GM21381 (cell line): ENCODE measurements around the gene FAM186B.
"Not testable (repeated sequence)": the region's sequence is repeated elsewhere in the genome, so short reads cannot be mapped to it uniquely, and the experiment has no call there.

ENCODE experiments used
- ATAC-seq: cut with Tn5 transposase; IDR thresholded peaks from one replicate; pipeline ENCODE4 v1.9.1; 2021; ENCODE audit warnings: mild to moderate bottlenecking, moderate library complexity; ENCODE audit not compliant: unreplicated experiment

Gene FAM186B, protein sequence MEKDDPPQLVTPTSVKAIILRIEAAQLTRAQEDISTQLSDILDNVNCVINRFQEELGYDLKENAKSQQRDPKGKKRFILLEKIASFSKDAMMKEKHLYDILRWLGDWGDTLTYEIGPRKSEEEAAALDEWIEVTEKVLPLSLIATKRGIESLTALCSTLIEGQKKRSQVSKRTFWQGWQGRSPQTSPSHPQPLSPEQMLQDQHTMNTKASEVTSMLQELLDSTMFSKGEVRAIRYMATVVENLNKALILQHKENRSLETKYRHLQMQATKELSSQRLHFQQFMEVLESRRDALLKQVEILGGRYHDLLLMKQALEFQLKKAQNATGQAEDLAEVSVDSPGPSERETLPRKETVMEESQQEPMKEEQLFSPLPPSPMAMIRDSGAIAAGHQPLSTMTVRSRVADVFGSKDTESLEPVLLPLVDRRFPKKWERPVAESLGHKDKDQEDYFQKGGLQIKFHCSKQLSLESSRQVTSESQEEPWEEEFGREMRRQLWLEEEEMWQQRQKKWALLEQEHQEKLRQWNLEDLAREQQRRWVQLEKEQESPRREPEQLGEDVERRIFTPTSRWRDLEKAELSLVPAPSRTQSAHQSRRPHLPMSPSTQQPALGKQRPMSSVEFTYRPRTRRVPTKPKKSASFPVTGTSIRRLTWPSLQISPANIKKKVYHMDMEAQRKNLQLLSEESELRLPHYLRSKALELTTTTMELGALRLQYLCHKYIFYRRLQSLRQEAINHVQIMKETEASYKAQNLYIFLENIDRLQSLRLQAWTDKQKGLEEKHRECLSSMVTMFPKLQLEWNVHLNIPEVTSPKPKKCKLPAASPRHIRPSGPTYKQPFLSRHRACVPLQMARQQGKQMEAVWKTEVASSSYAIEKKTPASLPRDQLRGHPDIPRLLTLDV

DNA sequence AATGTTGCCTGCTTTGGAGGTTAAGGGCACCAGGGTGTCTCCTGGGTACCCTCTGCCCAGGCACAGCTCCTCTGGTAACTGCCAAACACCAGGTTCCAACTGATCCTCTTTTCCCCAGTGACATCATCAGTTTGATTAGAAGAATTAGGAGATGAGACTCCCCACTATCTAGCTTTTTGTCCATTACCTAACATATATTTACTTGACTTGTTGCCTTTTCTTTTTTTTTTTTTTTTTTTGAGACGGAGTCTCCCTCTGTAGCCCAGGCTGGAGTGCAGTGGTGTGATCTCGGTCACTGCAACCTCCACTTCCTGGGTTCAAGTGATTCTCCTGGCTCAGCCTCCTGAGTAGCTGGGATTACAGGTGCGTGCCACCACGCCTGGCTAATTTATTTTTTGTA lies at the start of gene FAM186B:
Gene FAM186B (minus strand): TSS at position 101 of the 400 bp plus-strand sequence. CDS start 162 bp downstream, outside the sequence.
- not testable (repeated sequence) for ATAC-seq

DNA sequence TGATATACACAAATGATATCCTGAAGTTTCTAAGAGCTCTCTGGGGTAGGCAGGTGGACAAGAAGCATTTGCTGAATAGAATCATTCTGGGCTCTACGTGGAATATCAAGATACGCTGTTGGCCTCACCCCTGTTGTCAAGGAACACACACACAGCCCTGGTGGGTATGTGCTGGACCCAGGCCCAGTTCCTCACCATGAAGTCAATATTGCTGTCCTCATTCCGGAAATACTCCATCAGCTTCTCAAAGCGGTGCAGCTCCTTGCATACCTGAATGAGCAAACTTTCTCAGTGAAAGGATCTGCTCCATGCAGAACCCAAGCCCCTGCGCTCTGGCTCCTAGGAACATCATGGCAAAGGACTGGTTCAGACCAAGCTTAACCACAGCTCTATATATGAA lies 49.3 kb upstream of the FAM186B start:
- no peak for ATAC-seq

DNA sequence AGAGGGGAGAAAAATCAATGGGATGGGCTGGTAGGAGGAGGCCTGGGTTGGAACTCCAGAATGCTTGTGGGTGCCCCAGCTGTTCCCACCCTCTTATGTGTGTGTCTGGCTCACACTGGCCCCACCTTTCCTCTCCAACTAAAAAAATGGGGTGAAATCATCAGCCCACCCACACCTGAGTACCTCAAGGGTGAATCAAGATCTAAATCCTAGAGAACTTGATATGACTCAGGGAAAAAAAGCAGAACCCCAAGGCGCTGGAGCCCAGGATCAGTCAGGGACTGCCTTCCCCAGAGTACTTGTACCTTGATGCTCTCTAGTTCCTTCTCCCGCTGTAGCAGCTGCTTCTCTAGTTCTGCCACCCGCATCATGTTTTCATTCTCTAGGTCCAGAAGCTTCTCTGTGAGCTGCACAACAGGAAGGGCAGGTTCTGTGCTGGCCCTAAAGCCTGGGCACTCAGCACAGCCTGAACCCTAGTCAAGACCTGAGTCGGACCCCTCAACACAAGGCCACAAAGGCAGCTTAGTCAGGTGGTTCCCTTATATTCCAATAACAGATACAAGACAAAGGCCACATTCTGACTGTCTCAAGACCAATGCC lies 47.6 kb upstream of the FAM186B start:
- ATAC-seq, result no peak

DNA sequence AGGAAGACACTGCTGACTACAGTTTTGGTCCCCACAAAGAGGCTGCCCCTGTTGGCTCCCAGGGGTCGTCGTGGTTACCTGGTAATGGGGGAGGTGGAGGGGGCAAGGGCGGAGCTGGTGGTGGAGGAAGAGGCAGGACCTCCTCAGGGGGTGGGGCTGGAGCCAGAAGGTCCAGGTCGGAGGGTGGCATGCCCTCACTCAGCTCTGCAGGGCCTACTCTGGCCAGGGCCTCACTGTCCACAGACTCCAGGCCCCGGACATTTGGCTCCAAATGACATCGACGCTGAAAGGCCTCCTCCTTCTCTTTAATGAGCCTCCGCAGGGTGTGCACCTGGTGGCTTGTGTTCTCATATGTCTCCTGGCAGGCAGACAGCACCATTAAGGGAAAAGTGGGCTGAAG lies 46.4 kb upstream of the FAM186B start:
- ATAC-seq, result no peak

DNA sequence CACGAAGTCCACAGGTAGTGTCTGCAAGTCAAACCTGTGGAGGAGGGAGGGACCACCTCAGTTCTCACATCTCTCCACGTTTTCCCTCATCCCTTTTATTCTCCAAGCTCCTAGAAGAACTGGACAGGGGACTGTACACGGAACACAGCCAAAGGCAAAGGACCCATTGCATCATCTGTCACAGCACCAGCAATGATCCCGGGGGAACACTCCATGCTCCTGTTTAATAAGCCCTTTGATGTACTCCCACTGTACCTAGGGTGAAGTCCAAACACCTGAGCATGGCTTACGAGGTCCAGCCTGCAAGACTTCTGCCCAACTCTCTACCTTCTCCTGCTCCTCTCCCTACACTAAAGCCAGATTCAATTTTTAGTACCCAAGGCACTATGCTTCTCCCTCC lies 44.5 kb upstream of the FAM186B start:
- no peak for ATAC-seq

DNA sequence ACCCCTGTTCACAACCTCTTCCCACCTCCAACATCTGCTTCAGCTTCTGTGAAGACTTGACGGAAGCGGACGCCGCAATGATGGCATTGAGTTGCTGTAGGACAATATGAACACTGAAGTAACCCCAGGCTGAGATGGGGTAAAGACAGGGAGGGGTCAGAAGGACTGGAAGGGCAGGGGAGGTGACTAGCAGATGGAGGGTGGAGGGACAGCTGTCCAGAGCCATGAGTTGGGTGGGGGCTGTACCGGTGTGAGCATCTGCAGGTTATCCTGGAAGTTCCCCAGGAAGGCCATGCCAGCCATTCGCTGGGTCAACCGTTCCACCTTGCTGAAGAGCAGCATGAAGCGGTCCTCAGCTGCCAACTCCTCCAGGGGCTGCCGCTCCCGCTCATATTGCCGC lies 44.0 kb upstream of the FAM186B start:
- no peak for ATAC-seq

DNA sequence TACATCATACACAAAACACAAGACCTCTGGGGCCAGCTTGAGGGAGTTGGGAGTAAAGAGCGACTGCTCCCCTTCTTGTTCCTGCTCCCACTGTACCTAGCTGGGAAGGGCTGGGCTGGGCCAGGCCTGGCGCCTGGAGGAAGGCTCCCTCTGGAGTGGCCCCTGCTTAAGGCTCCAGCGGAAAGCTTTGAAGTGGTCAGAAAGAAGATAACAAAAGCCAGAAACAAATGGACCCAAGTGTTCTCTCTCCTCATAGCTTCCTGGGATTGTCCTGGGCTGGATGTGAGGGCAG lies 43.2 kb upstream of the FAM186B start:
- ATAC-seq, result no peak

DNA sequence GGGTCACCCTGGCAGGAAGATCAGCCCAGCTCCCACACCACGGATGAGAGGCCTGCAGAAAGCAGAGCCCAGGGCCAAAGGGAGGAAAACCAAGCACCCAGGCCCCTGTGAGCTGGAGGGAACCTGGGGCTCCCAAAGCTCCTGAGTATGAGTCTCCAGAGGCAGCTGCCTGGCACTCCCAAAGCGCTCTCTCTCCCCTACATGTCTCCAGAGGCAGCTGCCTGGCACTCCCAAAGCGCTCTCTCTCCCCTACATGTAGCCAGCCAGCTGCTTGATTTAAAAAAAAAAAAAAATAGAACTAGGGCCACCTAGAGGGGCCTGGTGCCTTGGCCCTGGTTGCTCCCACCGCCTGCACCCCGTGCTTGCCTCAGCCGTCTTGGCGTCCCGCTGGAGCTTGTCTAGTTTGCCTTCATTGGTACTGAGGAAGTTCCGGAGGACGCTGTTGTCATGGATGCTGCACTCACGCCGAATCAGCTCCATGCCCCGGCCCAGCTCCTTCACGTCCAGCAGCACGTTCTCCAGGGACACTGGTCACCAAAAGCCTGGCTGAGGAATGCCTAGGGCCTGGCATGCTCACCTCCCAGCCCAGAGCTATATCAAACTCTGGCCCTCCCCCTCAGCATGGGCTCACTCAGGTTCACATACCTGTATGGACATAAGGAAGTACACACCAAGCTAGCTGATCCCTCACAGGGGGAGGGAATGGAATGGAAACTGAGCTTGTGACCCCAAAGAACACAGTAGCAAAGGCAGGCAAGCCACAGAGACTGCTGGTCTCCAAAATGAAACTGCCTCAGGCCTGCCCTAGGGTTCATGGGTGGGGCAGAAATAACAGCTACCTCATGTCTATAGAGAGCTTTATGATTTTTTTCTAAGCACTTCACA lies 42.6 kb upstream of the FAM186B start:
- no peak for ATAC-seq

DNA sequence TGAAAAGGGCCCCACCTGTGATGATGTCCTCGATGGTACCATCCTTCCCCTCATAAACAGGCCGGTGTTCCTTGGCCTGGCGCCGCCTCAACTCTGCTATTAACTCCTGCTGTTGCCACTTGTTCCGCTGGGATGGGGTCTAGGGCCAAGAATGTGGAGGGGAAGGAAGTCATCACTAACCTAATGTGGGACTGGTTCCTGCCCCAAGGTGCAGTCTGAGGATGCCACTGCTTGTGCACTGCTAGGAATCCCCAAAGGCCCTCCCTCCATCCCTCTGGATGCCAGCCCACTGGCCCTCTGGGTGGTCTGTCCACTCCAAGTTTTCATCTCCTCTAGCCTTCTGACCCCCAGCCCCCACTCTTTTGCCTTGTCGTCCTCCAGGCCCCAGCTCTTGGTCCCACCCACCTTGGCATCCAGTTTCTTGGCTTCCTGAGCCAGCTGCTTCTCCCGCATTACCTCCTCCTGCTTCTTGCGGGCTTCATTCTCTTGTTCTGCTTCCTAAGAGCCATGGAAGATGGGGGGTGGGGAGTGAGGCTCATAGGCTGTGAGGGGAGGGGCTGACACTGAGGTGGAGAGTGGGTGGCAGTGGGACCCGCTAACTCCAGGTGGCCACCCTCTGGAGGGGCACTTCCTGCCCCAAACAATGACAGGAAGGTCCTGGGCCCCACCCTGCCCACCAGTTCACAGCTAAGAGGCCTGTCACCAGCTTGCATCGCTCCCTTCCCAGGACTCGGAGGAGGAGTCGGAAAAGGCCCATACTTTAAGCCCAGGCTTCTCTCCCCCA lies 41.6 kb upstream of the FAM186B start:
- no peak for ATAC-seq

DNA sequence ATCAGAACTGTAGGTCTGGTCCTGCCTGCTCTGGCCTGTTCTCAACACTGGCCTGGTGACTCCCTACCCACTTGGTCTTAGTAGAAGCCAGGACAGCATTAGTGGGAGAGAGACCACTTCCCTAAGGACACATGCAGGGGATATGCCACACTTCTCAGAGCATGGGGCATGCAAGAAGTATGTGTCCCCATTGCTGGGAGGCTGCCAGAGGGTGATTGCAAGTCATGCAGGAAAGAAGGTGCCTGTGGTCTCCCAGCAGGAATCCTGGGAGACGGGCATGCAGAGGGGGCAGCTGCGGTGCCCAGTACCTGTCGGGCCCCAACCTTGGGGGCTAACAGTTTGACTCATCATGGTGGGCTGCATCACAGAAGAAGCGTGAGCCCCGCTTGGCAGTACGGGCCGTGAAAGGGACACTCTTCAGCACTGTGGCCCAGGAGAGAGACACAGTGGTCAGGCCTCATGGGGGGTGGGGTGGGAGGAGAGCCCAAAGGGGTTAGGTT lies 40.9 kb upstream of the FAM186B start:
- no peak for ATAC-seq

DNA sequence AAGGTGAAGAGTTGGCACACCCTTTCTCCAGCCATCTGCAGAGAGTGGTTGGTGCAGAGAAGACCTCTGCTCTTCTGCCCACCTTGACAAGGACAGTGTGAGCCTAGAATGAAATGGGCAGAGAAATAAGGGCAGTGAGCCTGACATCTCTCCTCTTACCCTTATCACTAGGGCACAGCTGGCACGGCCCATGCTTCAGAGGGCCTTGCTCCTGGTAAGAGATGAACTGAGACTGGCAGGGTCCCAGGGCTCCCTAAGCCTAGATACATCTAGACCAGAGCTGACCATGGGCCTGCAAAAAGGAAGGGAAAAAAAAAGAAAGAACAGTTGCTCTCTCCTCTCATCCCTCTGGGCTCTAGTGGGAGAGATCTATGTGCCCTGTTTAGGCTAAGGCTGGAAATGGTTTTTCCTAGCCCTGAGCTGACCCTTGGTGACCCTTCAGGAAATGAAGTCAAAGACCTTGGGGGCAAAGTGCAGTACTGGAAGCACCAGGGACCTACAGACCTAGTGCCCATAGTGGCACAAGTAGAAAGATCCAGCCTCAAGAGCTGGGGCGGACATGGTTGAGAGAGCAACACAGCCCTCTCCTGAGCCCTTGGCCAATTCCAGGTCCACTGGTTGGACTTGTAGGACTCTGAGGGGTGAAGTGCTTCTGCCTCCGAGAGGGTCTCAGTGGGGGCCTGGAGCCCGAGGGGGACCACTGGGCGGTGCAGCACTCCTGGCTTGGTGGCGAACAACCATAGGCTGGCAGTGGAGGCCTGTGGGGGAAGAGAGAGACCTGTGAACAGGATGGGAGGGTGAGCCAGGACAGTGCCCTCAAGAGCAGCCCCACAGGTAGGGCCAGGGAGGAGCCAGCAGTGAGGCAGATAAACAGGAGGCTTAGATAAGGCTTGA lies 40.0 kb upstream of the FAM186B start:
- ATAC-seq, result no peak

DNA sequence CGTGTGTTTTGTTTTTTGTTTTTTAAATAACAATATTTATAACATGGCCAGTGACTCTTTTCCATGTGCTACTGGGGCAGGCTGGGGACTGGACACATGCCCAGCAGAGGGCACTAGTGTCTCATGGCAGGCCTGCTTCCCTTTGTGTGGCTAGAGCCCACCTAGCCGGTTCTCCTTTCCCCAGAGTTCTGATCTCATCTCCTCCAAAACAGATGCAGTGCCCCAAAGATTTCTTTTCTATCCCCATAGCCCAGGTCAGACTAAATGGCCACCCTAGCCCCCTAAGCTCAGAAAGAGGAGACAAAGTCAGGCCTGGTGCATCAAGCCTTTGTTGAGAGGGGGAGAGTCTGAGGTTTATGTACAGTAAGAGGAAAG lies 39.2 kb upstream of the FAM186B start:
- no peak for ATAC-seq

DNA sequence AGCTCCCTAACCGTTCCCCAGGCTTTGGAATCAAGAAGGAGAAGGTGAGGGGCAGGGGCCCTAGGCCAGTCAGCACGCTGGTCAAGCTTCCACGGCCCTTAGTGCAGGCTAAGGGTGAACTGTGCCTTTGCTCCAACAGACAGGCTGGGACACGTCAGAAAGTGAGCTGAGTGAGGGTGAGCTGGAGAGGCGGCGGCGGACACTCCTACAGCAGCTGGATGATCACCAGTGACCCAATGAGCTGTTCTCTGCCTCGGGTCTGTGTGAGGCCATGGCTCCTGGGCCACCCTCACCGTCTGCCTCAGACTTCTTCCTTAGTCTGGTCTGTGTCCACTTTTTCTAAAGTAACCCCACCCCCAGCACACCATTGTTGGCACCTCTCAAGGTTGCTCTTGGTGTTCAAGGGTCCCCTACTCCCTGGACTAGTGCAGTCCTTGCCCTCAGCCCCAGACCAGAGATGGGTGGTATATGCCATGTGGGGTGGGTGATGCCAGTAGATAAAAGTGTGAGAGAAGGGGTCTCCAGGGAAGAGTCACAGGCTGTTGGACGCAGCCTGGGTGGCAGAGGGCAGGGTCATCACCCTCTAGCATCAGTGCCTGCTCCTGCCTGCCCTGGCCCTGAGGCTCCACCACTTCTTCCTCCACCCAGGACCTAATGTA lies 38.7 kb upstream of the FAM186B start:
- ATAC-seq, result no peak

DNA sequence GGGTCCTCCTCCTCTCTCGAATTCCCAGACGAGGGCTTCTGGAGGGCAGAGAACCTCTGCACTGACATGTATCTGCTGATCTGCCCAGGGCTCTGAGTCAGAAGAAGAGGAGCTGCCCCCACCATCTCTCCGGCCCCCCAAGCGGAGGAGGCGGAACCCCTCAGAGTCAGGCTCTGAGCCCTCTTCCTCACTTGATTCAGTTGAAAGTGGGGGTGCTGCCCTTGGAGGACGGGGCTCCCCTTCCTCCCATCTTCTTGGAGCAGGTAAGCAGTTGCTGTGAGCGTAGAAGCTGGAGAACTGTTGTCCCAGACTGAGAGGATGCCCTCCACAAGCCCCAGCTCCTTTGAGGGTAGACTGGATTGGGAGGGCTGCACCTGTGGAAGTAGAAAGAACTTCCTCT lies 37.7 kb upstream of the FAM186B start:
- no peak for ATAC-seq

DNA sequence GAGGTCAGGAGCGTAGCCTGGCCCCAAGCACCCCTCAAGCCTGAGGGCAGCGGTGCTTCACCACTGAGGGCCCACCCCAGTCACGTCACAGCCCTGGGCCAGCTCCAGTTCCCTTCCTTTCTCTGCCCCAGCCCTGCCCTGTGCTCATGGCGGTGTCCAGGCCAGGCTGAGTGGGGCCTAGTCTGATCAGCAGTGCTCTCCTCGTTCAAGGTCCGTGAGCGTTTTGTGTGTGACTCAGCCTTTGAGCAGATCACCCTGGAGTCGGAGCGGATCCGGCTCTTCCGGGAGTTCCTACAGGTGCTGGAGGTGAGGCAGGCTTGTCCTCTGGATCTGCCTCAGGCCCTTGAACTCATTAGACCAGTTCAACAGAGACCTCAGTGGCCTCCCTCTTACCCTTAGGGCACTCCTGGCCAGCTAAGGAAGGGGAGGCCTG lies 36.9 kb upstream of the FAM186B start:
- ATAC-seq, result no peak

DNA sequence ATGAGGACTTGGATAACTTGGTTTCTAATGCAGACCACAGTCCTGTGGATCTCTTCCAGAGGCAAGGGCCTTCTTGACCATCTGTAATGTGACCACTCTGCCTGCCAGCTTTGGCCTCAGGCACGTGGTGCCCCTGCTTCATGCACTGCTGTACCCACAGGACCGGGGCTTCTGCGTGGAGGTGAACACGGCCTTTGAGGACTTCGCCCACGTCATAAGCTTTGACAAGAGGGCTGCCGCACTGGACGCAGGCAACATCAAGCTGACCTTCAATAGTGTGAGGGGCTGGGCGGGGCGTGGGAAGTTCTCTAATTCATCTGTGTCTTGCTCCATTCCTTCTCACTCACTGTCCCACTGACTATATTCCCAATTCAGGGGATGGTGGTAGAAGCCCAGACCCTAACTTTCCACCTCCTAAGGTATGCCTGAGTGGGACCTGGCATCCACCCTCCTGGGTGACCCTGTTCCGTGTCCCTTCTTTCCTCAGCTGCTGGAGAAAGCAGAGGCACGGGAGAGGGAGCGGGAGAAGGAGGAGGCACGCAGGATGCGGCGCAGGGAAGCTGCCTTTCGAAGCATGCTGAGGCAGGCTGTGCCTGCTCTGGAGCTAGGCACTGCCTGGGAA lies 36.4 kb upstream of the FAM186B start:
- ATAC-seq, result no peak

DNA sequence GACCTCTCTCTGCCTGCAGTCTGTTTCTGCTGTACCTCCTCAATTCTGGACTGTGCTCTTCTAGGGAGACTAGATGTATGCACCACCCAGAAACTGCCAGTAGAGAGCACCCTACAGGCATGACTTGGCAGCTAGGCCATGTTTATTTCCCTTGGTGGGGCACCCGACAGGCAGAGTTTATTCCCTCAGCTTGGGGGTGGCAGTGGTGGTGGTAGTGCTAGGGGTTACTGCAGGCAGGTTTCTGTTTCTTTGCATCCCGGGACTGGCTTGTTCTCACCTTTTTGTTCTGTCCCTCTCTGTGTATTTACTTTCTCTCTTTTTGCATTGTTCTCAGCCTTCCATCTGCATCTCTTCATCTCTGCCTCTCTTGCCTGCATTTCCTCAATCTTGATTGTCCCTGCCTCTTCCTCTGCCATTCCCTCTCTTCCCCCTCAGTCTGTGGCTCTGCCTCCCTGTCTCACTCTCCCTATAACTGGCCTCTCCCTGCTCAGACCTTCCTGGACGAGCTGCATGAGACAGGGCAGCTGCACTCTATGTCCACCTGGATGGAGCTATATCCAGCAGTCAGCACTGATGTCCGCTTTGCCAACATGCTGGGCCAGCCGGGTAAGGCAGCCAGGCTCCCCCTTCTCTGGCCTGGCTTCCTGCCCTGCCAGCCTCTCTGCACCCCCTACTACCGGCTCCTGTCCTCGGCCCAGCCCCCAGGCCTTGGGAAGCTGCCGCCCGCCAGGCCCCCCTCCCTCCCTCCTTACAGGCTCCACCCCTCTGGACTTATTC lies 31.7 kb upstream of the FAM186B start:
- no peak for ATAC-seq
